Bronchial epithelial cell (primary cell): ENCODE results near the gene ROBO3. TPM values are rescaled to one million over a fixed set of nuclear protein-coding genes. Genes with fewer than 3 reads are reported as not detected.
A peak's percentile ranks its signal among the peaks of the same experiment; 100 is the strongest.

ENCODE experiments used
- DNase-seq: peaks from one replicate; pipeline ENCODE4 v3.0.0-alpha.2; 2010; ENCODE audit warnings: low read depth
- FAIRE-seq: peaks from 2 replicates; lab custom pipeline; 2011; peaks lifted over from hg19 to GRCh38; lab: Jason Lieb, UNC
- H3K27me3 ChIP-seq: 2 replicates; pipeline ENCODE4 v1.5.1; 2011; ENCODE audit warnings: low read length; ENCODE audit not compliant: control insufficient read depth, insufficient read depth
- H3K36me3 ChIP-seq: 2 replicates; pipeline ENCODE4 v1.5.1; 2011; ENCODE audit warnings: low read length; ENCODE audit not compliant: control insufficient read depth, insufficient read depth
- H3K4me3 ChIP-seq: 2 replicates; pipeline ENCODE4 v1.5.1; 2011; ENCODE audit warnings: mild to moderate bottlenecking, low read depth, low read length, control low read depth
- CTCF ChIP-seq: IDR thresholded peaks from 2 replicates; pipeline ENCODE4 v1.5.1; 2011; ENCODE audit warnings: mild to moderate bottlenecking, moderate library complexity, low read length, control low read depth, inconsistent platforms; ENCODE audit not compliant: insufficient read depth, severe bottlenecking
- total RNA-seq: library from RNA; depleted of rRNA; stranded (reverse); fragments of >200 nt; gene quantifications from 2 replicates; pipeline ENCODE4 v1.2.1, GENCODE V29; 2014

ROBO3 gene
- total RNA-seq, 1 donor from 2014 or later = 29.5 TPM

GRCh38 chr11:124829986-124830385 is 35.2 kb upstream of the ROBO3 start:
- Histone ChIP-seq H3K4me3 (no peak overlapping the region), H3K27me3 (peaks cover 3% of the 10 kb centered on the region), H3K36me3 (no peaks in the 10 kb centered on the region)
- DNase-seq (no peak), FAIRE-seq (no peak)
- no peak for TF ChIP-seq CTCF

- no peak for DNase-seq
- TF ChIP-seq CTCF = no peak
- H3K4me3 ChIP-seq = no peak overlapping the region
- no peaks in the 10 kb centered on the region for H3K36me3 ChIP-seq
- H3K27me3 ChIP-seq = peaks cover 3% of the 10 kb centered on the region
- no peak for FAIRE-seq
Observed at GRCh38 chr11:124830749-124831148, 34.5 kb upstream of the ROBO3 start.

- no peak for TF ChIP-seq CTCF
- peaks cover 3% of the 10 kb centered on the region for H3K27me3 ChIP-seq
- FAIRE-seq = no peak
- no peaks in the 10 kb centered on the region for H3K36me3 ChIP-seq
- no peak overlapping the region for H3K4me3 ChIP-seq
- no peak for DNase-seq
Observed at GRCh38 chr11:124831897-124832296, 33.3 kb upstream of the ROBO3 start.

GRCh38 chr11:124832571-124832970 is 32.7 kb upstream of the ROBO3 start:
- no peak for TF ChIP-seq CTCF
- peak; percentile 75 for DNase-seq
- Histone ChIP-seq H3K27me3 (peaks cover 3% of the 10 kb centered on the region), H3K36me3 (no peaks in the 10 kb centered on the region), H3K4me3 (no peak overlapping the region)
- no peak for FAIRE-seq

- DNase-seq (peak; percentile 5), FAIRE-seq (no peak)
- Histone ChIP-seq H3K27me3 (peaks cover 10% of the 10 kb centered on the region), H3K4me3 (no peak overlapping the region), H3K36me3 (no peaks in the 10 kb centered on the region)
- no peak for TF ChIP-seq CTCF
Observed at GRCh38 chr11:124834526-124835180, 30.6 kb upstream of the ROBO3 start.

- Histone ChIP-seq H3K4me3 (no peak overlapping the region), H3K36me3 (no peaks in the 10 kb centered on the region), H3K27me3 (peaks cover 19% of the 10 kb centered on the region)
- no peak for TF ChIP-seq CTCF
- DNase-seq (no peak), FAIRE-seq (no peak)
Observed at GRCh38 chr11:124835918-124836317, 29.3 kb upstream of the ROBO3 start.
